A549 treated with CpdA at 1 μM for 4 hours (cell line): ENCODE results near the gene PEX11B. TPM values are rescaled to one million over a fixed set of nuclear protein-coding genes. Genes with fewer than 3 reads are reported as not detected.

ENCODE experiments used
- total RNA-seq: library from RNA; stranded (reverse); fragments of 200-300 nt; extraction: Qiagen RNA extraction; gene quantifications from 5 replicates; pipeline ENCODE4 v1.2.3, GENCODE V29; 2022; ENCODE audit warnings: low read depth

The PEX11B gene
- total RNA-seq: 19.4 to 23.4 TPM (median 22.0 TPM) in 5 replicates

GRCh38 chr1:145918144-145918991 lies at the start of gene PEX11B:
PEX11B (minus strand) TSS chr1:145918717; CDS start chr1:145918688, 29 bp downstream.

GRCh38 chr1:145964328-145965118 lies 46.0 kb upstream of the PEX11B start, which contains the start of the genes ANKRD34A and POLR3GL:
ANKRD34A (minus strand) TSS chr1:145964575; CDS start chr1:145961759, 2,816 bp downstream.
POLR3GL (plus strand) TSS chr1:145964690; CDS start chr1:145974866, 10,176 bp downstream.

GRCh38 chr1:145957443-145958319 lies 39.2 kb upstream of the PEX11B start, which contains the start of gene LIX1L:
LIX1L (minus strand) TSS chr1:145958017; CDS start chr1:145957927, 90 bp downstream.

GRCh38 chr1:145927063-145927886 lies 8.8 kb upstream of the PEX11B start, which contains the start of gene RBM8A:
RBM8A (minus strand) TSS chr1:145927484; CDS start chr1:145927426, 58 bp downstream.

GRCh38 chr1:145885738-145886287 lies 32.7 kb downstream of the PEX11B start, which contains the start of gene ANKRD35:
ANKRD35 (minus strand) TSS chr1:145885866; CDS start chr1:145885758, 108 bp downstream.

Other genes starting within 250 kb of the PEX11B start
- 0.45 to 1.2 TPM (median 0.86 TPM) in 5 replicates for gene PDZK1, start 211.3 kb downstream of the PEX11B start, total RNA-seq
- gene CD160, start 199.2 kb downstream of the PEX11B start, total RNA-seq: 0.10 TPM in 1 of 5 replicates, not detected in the others
- 9.4 to 12.2 TPM (median 10.8 TPM) in 5 replicates for gene RNF115, start 94.6 kb downstream of the PEX11B start, total RNA-seq
- 32.0 to 38.8 TPM (median 35.2 TPM) in 5 replicates for gene POLR3C, start 94.5 kb downstream of the PEX11B start, total RNA-seq
- gene NUDT17, start 73.1 kb downstream of the PEX11B start, total RNA-seq: 5.1 to 6.4 TPM (median 5.6 TPM) in 5 replicates
- 22.0 to 28.1 TPM (median 26.4 TPM) in 5 replicates for gene PIAS3, start 59.6 kb downstream of the PEX11B start, total RNA-seq
- gene ANKRD35, start 32.9 kb downstream of the PEX11B start, total RNA-seq: 0.04 TPM in 1 of 5 replicates, not detected in the others
- 0.23 to 0.48 TPM (median 0.35 TPM) in 5 replicates for gene ITGA10, start 8.7 kb downstream of the PEX11B start, total RNA-seq
- gene RBM8A, start 8.8 kb upstream of the PEX11B start, total RNA-seq: 193 to 235 TPM (median 203 TPM) in 5 replicates
- gene LIX1L, start 39.3 kb upstream of the PEX11B start, total RNA-seq: 7.8 to 11.1 TPM (median 9.4 TPM) in 5 replicates
- 0.12 to 0.27 TPM (median 0.17 TPM) in 5 replicates for gene ANKRD34A, start 45.9 kb upstream of the PEX11B start, total RNA-seq
- gene POLR3GL, start 46.0 kb upstream of the PEX11B start, total RNA-seq: 9.0 to 11.0 TPM (median 9.6 TPM) in 5 replicates
- gene TXNIP, start 77.9 kb upstream of the PEX11B start, total RNA-seq: 0.13 to 0.49 TPM (median 0.19 TPM) in 5 replicates
- not detected in 5 replicates for gene HJV, start 103.0 kb upstream of the PEX11B start, total RNA-seq
- gene NBPF10, start 226.1 kb upstream of the PEX11B start, total RNA-seq: 0.49 to 0.78 TPM (median 0.55 TPM) in 5 replicates